Middle frontal gyrus (tissue), 1 donor: ENCODE results near the gene UCN2.

Experiments used
- DNase-seq: peaks from one replicate; pipeline ENCODE4 v3.0.0-alpha.2; 2015; ENCODE audit warnings: low spot score; ENCODE audit errors: extremely low spot score

UCN2 gene

DNA sequence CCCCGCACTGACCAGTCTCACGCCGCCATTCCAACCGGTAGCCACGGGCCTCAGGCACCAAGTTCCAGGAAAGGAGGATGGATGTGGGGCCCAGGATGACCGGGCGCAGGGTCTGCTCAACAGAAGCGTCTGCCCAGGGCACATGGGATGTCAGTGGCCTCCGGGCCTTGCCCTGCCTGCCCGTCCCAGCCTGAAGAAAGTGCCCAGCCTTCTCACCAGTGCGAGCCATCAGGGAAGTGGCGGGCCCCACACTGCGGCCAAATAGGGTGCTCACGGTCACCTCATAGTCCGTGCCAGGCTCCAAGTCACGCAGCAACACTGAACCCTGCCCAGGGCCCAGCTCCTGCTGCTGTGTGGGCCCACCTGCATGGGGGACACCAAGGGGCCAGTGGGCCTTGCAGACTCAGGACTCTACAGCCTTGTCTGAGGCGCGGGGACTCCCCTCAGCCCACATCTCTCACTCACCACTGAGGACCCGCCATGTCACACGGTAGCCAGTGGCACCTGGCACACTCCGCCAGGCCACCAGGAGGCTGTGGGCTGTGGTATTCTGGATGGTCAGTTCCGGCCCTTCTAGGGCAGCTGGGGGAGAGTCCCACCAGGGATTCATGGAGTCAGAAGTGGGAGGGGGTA lies 28.4 kb upstream of the UCN2 start:
- DNase-seq = no peak

DNA sequence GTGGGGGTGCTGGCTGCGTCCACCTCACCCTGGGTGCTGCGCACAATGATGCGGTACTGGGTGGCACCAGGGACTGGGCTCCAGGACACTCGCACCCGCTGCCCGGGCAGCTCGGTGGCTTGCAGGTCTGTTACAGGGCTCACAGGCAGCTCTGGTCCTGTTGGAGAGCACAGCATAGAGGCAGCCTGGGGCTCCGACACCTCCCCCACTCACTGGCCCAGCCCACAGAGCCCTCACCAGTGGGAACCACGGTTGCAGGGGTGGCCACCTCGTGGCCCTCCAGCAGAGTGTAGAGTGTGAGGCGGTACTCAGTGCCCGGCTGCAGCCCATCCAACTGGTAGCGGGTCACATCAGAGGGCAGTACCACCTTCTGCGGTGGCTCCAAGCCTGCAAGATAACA lies 27.9 kb upstream of the UCN2 start:
- no peak for DNase-seq

DNA sequence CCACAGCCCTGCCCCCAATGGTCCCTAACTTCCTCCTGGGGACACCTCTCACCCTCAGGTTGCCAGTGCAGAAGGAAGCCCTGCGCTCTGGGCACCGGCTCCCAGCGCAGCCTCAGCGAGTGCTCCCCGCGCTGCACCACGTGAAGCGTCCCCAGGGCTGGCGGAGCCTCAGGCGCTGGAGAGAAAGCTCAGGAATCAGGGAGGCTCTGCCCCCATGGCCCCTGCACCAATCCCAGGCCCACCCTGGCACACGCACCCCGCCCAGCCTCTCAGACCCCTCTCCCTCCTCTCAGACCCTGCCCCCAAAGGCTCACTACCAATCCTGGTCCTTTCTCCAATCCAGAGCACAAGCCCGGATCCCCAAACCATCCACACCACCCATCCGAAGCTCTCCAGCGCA lies 24.6 kb upstream of the UCN2 start:
- no peak for DNase-seq

DNA sequence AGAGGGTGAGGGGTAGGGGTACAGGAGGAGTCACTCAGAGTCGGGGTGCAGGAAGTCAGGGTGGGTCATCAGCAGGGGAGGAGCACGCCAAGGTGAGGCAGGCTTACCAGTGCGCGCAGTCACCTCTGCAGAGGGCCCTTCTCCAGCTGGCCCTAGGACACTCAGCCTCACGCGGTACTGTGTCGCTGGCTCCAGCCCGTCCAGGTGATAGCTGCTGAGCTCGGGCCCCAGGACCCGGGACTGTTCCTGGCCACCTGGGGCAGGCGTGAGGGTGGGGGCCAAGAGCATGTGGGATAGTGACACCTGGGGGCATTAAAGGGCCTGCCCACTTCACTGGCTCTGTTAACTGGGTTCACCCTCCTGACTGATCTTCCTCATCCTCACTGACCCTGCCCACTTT lies 24.1 kb upstream of the UCN2 start:
- DNase-seq = no peak

DNA sequence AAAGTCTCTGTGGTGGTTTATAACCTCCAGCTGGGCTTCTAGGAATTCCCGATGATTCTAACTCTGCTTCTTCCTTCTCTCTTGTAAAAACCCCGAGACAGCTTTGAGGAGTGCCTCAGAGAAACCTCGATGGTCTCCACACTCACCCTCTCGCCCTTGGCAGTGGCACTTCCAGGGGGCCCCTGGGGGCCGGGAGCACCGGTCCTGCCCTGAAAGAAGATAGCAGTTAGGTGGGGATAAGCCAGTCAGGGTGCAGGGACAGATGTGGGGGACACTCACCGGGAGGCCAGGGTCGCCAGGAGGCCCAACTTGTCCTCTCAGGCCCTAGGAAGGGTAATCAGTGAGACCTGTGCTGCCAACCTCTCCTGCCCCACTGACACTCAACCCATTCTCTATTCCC lies 21.8 kb upstream of the UCN2 start:
- no peak for DNase-seq

DNA sequence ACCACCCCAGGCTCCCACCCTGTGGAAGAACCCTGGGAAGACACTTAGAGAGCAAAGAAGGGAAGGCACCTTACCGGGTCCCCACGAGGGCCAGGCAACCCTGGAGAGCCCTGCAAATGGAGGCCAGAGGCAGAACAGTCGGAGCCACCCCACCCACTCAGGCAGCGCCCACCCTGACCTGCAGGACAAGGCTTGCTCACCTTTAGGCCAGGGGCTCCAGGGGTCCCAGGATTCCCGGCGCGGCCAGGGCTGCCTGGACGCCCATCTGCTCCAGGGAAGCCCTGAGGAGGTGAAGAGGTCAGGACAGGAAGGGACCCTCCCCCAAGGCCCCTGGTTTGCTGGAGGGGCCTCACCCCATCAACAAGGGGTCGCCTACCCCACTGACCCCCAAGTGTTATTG lies 21.3 kb upstream of the UCN2 start:
- no peak for DNase-seq

DNA sequence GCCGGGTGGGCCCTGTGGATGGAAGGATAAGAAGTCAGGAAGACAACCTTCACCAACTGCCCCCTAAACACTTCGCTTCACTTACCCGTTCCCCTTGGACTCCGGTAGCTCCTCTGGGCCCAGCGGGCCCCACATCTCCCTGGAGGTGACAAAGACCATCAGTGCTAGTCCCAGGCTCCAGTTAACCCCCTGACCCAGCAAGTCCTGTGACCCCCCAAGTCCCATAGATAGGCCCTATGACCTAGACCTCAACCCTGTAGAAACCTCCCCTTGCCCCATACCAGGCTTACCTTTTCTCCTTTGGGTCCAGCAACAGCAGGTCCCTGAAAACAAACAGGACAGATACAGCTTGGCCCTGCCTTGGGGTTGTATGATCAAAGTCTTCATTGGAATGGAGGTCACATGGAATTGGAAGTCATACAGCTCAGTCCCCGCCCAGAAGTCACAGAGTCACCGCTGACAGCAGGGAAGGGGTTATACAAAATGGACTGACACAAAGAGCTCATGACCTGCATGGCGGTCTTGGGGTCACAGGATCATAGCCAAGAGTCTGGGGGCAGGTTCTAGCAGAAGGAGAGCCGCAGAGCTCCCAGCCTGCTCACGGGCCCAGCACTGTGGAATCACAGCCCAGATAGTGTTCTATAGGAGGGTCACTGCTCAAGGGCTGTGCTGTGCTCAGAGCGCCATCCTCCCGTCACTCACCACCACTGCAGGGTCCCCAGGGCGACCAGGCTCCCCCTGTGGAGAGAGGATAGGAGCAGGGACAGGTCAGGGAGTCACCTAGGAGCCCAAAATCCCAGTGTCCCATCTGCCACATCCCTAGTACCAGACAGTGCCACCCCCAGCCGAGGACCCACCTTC lies 18.3 kb upstream of the UCN2 start:
- DNase-seq = no peak

DNA sequence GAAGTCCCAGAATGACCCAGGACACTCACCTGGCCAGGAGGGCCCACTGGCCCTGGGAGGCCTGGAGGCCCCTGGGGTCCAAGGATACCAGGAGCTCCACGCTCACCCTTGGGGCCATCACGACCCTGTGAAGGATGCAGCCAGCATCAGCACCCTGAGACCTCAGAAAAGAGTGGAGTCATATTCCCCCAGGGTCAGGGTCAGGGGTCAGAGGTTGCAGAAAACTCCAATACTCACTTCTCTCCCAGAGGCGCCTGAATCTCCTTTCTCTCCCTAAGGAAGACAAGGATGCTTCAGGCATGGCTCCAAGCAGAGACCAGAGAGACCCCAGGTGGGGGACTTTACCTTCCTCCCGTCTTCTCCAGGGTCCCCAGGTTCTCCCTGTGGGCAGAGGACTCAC lies 13.1 kb upstream of the UCN2 start:
- no peak for DNase-seq

DNA sequence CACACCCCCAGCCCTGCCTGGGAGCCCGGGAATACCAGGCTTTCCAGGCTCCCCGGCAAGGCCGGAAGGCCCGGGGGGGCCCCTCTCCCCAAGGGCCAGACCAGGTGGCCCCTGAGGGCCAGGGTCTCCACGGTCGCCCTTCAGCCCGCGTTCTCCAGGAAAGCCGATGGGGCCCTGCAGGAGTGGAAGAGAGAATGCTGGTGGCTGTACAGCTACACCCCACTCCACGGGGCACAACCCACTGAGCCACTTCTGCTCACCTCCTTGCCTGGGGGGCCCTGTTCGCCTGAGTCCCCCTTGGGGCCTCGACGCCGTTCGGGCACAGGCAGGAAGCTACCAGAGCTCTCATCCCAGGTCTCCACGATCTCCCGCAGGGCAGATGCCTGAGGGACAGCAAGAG lies 11.8 kb upstream of the UCN2 start:
- DNase-seq = no peak

DNA sequence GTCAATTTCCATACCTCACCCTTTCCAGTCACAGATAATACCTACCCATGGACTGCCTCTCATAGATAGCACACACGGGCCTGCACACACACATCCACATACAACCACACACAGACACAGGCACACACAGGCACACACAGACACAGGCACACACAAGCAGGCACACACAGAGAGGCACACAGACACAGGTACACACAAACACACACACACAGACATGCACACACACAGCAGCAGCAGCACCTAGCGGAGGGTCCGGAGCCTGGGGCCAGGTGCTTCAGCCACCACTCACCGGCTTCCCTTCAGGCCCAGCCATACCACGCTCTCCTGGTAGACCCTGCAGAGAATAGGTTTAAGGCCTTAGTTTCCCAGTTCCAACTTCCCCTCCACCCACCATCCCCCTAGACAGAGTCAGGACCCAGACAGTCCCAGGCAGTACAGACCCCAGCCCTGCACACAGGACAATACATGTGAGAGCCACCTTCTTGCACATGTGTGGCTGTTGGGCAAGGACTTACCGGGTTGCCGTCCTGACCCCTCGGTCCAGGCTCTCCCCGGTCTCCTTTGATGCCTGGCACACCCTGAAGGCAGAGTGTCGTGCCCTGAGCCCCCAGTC lies 10.5 kb upstream of the UCN2 start:
- DNase-seq = no peak

DNA sequence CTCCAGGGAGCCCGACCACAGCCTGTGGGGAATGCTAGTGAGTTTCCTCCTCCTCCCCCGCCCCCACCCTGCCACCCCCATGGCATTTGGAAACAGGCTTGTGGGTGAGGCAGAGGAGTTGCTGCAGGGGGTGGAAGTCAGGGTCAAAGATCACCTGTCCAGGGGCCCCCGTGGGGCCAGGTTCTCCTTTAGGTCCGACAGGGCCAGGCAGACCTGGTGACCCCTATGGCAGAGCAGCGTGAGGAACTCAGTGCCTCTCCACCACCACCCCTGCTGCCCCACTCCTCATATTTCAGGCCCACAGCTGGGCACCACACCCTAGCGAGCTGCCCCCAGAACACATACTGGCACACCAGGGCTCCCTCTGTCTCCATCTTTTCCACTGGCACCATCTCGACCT lies 8.9 kb upstream of the UCN2 start:
- DNase-seq = no peak

DNA sequence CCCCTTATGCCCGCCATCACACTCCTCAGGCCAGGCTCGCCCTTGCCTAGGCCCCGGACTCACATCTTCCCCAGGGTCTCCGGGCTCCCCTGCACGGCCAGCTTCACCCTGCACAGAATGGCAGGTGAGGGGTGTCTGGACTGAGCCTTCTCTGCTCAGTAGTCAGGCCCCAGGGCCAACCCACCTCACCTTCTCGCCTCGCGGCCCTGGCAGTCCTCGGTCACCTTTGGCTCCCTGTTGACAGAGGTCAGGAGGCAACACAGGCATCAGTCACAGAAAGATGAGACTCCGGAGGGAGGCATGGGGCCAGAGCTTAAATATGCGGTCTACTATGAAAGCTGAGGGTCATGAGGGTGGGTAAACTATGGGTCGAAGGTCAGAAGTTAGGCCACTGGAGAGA lies 8.4 kb upstream of the UCN2 start:
- no peak for DNase-seq

DNA sequence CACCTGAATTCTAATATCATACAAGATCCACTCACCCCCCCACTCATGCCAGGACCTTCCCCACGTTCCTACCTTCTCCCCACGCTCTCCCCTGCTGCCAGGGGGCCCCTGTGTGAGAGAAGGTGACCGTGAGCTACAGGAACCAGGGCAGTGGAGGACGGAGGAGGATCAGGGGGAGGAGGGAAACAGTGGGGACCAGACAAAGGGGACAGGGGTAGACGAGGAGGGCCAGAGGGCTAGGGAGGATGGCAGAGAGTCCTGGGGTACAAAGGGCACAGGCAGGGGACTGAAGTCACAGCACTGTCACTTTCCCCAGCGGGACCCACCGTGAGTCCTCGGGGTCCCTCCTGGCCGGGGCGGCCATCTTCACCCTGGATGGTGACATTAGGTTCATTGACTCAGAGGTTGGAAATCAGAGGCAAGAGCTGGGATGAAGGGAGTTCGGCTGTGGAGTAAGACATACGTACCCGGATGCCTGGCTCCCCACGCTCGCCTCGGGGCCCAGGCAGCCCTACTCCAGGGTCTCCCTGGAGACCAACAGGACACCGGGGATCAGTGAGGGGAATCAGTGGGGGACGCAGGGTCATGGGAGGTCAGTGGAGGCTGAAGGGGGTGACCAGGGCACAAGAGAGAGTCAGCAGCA lies 6.3 kb upstream of the UCN2 start:
- DNase-seq = no peak

DNA sequence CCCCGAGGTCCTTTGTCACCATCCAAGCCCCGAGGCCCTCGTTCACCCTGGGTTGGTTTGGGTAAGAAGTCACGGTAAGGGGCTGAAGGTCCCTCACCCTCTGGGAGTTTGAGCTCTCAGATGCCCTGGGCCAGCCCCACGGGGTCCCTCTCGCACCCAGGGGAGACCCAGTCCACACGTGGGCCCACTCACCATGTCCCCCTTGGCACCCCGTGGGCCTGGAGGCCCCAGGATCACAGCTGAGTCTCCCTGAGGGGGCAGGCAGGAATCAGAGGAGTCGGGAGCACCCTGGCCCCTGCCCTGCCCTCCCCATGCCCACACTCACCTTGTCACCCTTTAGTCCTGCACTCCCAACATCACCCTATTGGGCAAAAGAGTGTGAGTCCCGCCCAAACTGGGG lies 5.8 kb upstream of the UCN2 start:
- DNase-seq = no peak

DNA sequence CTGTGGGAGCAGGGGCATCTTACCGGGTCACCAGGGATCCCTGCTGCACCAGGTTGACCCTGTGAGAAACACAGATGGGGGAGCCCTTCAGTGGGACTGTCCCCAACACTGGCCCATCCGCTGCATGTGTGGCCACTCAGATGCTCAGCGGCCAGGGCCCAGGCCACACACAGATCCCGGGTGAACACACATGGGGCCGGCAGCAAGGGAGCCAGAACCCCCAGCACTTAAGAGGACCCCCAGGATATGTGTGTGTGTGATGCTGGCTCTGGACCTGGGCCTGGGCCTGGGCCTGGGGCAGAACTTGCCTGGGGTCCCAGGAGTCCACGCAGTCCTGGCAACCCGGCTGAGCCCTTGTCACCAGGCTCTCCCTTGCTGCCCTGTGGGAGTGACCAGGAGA lies 4.9 kb upstream of the UCN2 start:
- DNase-seq = no peak

DNA sequence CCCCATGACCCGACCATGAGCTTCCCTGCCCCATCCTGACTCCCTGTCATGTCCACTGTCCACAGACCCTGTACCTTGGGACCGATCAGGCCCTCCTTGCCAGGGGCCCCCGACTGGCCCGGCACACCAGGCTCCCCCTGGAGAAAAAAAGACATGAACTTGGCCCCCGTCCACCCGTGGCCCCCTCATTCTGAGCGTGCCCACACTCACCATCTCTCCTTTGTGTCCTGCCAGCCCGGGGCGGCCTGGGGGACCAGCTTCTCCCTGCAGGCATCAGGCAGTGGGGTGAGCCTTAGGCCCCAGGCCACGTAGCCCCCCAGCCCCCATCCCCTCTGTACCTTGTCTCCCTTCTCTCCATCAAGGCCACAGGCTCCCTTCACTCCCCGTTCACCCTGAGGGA lies 3.9 kb upstream of the UCN2 start:
- no peak for DNase-seq

DNA sequence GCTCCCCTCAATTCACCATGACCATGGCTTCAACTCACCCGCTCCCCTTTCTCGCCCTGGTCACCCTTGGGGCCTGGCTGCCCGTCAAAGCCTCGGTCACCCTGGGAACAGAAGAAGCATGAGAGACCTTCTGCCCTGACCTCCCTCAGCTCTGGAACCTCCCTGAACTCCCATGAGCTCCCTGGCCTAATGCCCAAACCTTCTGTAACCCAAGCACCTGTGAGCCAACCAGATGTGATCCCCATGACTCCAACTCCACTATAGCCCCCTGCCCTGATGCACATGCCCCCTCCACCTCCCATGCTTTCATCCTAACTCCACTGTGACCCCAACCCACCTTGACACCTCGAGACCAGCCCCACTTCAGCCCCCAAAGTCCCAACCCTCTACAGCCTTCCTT lies 3.5 kb upstream of the UCN2 start:
- DNase-seq = no peak

DNA sequence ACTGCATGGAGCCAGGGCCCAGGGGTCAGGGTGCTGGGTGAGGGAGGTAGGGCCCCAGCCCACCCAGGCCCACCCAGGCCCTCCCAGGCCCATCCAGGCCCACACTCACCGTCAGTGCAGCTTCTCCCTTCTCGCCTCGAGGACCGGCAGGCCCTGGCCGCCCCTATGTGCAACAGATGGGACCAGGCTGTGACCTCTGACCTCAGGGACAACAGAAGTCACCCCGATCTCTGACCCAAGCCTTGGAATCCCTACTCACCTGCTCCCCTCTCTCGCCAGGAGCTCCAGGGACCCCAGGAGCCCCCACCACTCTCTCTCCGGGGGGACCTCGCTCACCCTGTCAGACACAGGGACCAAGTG lies 2.8 kb upstream of the UCN2 start:
- DNase-seq = no peak

DNA sequence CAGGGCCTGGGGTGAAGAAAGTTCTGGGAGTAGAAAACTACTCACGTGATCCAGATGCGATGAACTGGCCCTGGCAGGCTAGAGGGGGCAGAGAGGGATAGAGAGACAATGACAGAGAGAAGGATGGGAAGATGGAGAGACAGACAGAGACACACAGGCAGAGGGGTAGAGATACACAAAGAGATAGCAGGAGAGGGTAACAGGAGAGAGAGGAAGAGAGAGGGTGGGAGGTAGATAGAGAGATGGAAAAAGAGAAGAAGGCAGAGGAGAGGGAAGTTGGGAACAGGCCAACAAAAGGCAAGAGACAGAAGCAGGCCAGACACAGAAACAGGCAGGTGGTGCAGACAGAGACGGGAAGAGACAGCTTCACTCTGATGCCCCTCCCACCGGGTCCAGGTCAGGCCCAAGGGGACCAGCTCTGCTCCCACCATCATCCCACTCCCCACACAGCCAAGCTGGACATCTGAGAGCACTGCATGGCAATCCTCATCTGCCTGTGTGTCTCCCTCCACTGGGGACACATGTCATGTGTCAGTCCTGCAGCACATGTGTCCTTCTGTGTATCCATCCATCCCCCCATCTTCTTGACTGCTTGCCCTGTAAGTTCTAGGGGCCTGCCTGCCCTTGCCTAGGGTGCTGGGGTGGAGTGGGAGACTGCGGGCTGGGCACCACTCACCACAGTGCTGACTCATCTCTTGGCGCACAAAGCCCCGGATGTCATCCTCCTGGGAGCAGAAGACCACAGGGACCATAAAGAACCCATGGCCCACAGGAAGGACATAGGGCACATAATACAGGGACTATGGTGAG lies 2.2 kb upstream of the UCN2 start:
- DNase-seq = no peak

DNA sequence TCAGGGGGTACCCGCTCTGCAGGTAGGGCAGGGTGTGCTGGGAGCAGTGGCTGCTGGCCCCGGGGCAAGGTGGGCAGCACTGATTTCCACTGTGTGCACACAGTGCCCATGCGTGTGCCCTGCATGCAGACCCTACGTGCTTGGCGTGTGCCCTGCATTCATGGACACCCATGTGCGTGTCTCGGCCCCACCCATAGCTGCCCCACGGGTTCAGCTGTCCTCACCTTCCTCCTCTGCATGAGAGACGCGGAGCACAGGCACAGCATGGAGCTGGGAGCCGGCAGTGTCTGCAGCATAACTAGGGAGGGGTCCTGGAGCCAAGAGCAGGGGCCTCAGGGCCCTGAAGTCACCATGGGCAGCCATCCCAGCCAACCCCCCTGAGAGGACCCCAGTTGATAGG lies 1.6 kb upstream of the UCN2 start:
- no peak for DNase-seq

DNA sequence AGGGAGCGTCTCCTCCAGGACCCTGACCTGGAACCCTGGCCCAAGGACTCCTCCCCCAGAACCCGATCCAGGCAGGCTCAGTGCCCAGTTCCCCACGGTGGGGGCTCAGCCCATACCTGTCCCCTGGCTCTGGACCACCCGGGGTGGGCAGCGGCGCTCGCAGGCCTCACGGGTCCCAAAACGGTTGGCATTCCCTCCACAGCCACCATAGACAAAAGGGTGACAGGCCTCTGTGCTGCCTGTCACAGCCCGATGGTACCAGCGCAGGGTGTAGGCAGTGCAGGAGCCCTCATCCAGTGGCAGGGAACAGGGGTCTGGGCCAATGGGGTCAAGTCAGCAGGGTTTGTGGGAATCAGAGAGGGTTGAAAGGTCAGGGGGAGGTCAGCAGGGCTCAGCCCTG lies 1.1 kb upstream of the UCN2 start:
- DNase-seq = no peak

DNA sequence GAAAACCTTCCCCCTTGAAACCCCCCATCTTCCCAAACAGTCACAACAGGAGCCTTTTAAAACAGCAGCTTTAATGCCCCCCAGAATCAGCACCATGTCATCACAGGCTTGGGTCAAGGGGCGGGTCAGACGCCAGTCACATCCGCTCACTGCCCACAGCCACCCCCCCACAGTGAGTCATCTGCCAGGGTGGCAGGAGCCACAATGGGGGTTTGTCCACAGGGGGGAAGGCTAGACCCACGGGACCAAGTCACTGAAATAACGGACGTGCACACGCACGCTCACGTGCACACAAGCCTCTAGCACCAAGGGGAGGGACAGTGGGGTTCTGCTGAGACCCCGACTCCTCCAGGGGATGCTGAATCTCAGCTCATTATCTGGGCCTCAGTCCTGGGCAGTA lies 441 bp upstream of the UCN2 start:
- no peak for DNase-seq
